Parathyroid adenoma (tissue), 2 donors: ENCODE results near the gene ARHGEF4.

ENCODE experiments used
- H2AFZ ChIP-seq: fragments of 300-600 bp; sonication (generic); one replicate; pipeline ENCODE4 v1.7.0; 2017; ENCODE audit warnings: antibody characterized with exemption, mild to moderate bottlenecking
- H3K27ac ChIP-seq: fragments of 300-600 bp; sonication (generic); one replicate; pipeline ENCODE4 v1.7.0; 2017
- H3K27me3 ChIP-seq: fragments of 300-600 bp; sonication (generic); one replicate; pipeline ENCODE4 v1.7.0; 2017; ENCODE audit warnings: low read length; ENCODE audit not compliant: control insufficient read depth, insufficient read depth
- H3K36me3 ChIP-seq: fragments of 300-600 bp; sonication (generic); one replicate; pipeline ENCODE4 v1.7.0; 2017; ENCODE audit warnings: low read length; ENCODE audit not compliant: control insufficient read depth, insufficient read depth
- H3K4me1 ChIP-seq: fragments of 300-600 bp; sonication (generic); one replicate; pipeline ENCODE4 v1.7.0; 2017; ENCODE audit warnings: control low read depth
- H3K4me2 ChIP-seq: fragments of 300-600 bp; sonication (generic); one replicate; pipeline ENCODE4 v1.7.0; 2017; ENCODE audit warnings: low read length
- H3K4me3 ChIP-seq: fragments of 300-600 bp; sonication (generic); one replicate; pipeline ENCODE4 v1.7.0; 2017; ENCODE audit warnings: low read depth, low read length
- H3K79me2 ChIP-seq: fragments of 300-600 bp; sonication (generic); one replicate; pipeline ENCODE4 v1.7.0; 2017; ENCODE audit warnings: control low read depth
- H3K9ac ChIP-seq: fragments of 300-600 bp; sonication (generic); one replicate; pipeline ENCODE4 v1.7.0; 2017; ENCODE audit warnings: mild to moderate bottlenecking
- H3K9me3 ChIP-seq: fragments of 300-600 bp; sonication (generic); one replicate; pipeline ENCODE4 v1.7.0; 2017; ENCODE audit warnings: low read length; ENCODE audit not compliant: control insufficient read depth
- TF ChIP-seq, protein P1 (sequence below): fragments of 300-600 bp; sonication (generic); IDR thresholded peaks from one replicate; pipeline ENCODE4 v1.7.0; 2017; ENCODE audit warnings: antibody characterized with exemption, mild to moderate bottlenecking
- donor health status: primary hyperparathyroidism.

ARHGEF4 gene

DNA sequence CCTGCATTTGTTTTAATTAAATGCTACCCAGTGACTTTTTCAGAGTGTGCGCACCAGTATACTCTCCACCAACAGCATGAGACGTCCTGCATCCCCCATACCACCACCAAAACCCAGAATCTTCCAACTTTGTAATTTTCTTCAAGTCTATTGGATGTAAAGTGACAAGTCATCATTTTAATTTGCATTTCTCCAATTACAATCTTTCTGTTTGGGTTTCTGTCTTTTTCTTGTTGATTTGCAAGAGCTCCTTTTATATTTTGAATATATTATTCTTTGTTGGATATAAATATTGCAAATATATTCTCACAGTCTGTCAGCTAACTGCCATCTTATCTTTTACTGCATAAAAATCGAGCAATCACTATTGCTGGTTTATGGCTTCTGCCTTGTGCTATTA, 160.0 kb downstream of the ARHGEF4 start:
- Histone ChIP-seq H3K4me2 (no peak overlapping the region), H3K79me2 (no peaks in the 10 kb centered on the region), H3K9me3 (no peaks in the 10 kb centered on the region), H3K4me1 (no peaks in the 10 kb centered on the region), H3K27ac (no peak overlapping the region), H3K27me3 (no peaks in the 10 kb centered on the region), H3K36me3 (no peaks in the 10 kb centered on the region), H2AFZ (no peak overlapping the region), H3K4me3 (no peak overlapping the region), H3K9ac (no peak overlapping the region)
- TF ChIP-seq, protein P1, sequence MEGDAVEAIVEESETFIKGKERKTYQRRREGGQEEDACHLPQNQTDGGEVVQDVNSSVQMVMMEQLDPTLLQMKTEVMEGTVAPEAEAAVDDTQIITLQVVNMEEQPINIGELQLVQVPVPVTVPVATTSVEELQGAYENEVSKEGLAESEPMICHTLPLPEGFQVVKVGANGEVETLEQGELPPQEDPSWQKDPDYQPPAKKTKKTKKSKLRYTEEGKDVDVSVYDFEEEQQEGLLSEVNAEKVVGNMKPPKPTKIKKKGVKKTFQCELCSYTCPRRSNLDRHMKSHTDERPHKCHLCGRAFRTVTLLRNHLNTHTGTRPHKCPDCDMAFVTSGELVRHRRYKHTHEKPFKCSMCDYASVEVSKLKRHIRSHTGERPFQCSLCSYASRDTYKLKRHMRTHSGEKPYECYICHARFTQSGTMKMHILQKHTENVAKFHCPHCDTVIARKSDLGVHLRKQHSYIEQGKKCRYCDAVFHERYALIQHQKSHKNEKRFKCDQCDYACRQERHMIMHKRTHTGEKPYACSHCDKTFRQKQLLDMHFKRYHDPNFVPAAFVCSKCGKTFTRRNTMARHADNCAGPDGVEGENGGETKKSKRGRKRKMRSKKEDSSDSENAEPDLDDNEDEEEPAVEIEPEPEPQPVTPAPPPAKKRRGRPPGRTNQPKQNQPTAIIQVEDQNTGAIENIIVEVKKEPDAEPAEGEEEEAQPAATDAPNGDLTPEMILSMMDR, result no peak

GRCh38 chr2:130997198-130997597, 160.5 kb downstream of the ARHGEF4 start:
- Histone ChIP-seq H3K4me1 (no peaks in the 10 kb centered on the region), H3K9me3 (no peaks in the 10 kb centered on the region), H2AFZ (no peak overlapping the region), H3K4me2 (no peak overlapping the region), H3K79me2 (no peaks in the 10 kb centered on the region), H3K36me3 (no peaks in the 10 kb centered on the region), H3K27ac (no peak overlapping the region), H3K4me3 (no peak overlapping the region), H3K9ac (no peak overlapping the region), H3K27me3 (no peaks in the 10 kb centered on the region)
- TF ChIP-seq, protein P1, result no peak

DNA sequence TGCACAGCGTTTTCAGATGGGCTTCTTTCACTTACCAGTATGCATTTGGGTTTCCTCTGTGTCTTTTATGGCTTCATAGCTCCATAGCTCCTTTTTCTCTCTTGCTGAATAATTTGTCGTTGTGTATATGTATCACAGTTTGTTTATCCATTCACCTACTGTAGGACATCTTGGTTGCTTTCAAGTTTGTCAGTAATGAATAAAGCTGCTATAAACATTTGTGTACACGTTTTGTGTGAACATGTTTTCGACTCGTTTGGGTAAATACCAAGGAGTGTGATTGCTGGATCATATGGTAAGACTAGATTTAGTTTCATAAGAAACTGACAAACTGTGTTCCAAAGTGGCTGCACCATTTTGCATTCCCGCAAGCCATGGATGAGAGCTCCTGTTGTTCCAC, 161.8 kb downstream of the ARHGEF4 start:
- no peaks in the 10 kb centered on the region for H3K36me3 ChIP-seq
- no peak overlapping the region for H2AFZ ChIP-seq
- TF ChIP-seq, protein P1, result no peak
- H3K9me3 ChIP-seq, result no peaks in the 10 kb centered on the region
- H3K4me2 ChIP-seq, result no peak overlapping the region
- H3K27me3 ChIP-seq, result no peaks in the 10 kb centered on the region
- no peak overlapping the region for H3K4me3 ChIP-seq
- H3K27ac ChIP-seq, result no peak overlapping the region
- no peaks in the 10 kb centered on the region for H3K4me1 ChIP-seq
- H3K79me2 ChIP-seq, result no peaks in the 10 kb centered on the region
- H3K9ac ChIP-seq, result no peak overlapping the region

GRCh38 chr2:131004446-131005209, 167.9 kb downstream of the ARHGEF4 start:
- H3K27ac ChIP-seq, result no peak overlapping the region
- no peaks in the 10 kb centered on the region for H3K4me1 ChIP-seq
- no peaks in the 10 kb centered on the region for H3K27me3 ChIP-seq
- no peaks in the 10 kb centered on the region for H3K36me3 ChIP-seq
- no peaks in the 10 kb centered on the region for H3K79me2 ChIP-seq
- no peaks in the 10 kb centered on the region for H3K9me3 ChIP-seq
- no peak overlapping the region for H3K4me2 ChIP-seq
- H3K4me3 ChIP-seq, result no peak overlapping the region
- TF ChIP-seq, protein P1, result no peak
- no peak overlapping the region for H2AFZ ChIP-seq
- no peak overlapping the region for H3K9ac ChIP-seq
